Epithelial cell of esophagus (primary cell): ENCODE data around the gene SYNE1.

ENCODE experiments used
- DNase-seq: peaks from one replicate; pipeline ENCODE4 v3.0.0; 2010; ENCODE audit warnings: low read depth
- H3K4me3 ChIP-seq: 2 replicates; pipeline ENCODE4 v1.5.1; 2011; ENCODE audit warnings: mild to moderate bottlenecking, low read length, control low read depth
- CTCF ChIP-seq: IDR thresholded peaks from 2 replicates; pipeline ENCODE4 v1.5.1; 2011; ENCODE audit warnings: low read depth, mild to moderate bottlenecking, low read length, control low read depth, inconsistent platforms; ENCODE audit not compliant: insufficient read depth; ENCODE audit errors: missing control alignments

SYNE1 gene

DNA sequence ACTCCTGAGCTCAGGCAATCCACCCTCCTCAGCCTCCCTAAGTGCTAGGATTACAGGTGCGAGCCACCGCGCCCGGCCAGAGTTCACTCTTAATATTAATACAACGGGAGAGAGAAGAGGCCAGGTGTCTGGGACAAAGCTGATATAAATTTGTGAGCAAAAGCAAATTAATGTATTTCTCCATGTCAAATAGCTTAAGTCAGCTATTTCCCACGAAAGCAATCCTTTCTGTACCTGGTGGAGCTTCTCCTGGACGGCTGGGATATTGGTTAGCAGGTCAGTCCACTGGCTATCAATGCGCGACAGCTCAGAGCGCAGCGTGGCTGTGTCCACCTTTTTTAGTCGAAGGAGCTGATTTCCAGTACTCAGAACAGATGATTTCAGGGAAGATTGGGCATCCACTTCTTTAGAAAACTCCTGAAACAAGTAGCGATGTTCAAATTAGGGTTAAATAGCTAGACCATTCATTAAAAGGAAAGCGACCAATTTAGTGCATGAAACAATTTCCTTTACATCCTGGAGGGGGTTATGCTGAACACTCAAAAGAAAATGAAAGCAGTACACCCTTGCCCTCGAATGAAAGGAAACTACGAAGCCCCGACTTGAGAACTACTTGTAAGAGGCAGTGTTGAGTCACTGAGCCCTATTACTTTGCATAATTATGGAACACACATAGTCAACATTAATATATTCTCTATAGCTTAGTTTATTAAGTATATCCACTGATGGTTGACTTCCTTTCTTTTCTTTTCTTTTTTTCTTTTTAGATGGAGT, 403.4 kb downstream of the SYNE1 start:
- no peak overlapping the region for H3K4me3 ChIP-seq
- no peak for TF ChIP-seq CTCF
- DNase-seq, result no peak

- no peak for TF ChIP-seq CTCF
- no peak for DNase-seq
- H3K4me3 ChIP-seq, result no peak overlapping the region
Observed at GRCh38 chr6:152232501-152233151, 404.5 kb downstream of the SYNE1 start.

GRCh38 chr6:152229330-152229729, 407.8 kb downstream of the SYNE1 start:
- no peak for DNase-seq
- H3K4me3 ChIP-seq, result no peak overlapping the region
- TF ChIP-seq CTCF, result no peak

DNA sequence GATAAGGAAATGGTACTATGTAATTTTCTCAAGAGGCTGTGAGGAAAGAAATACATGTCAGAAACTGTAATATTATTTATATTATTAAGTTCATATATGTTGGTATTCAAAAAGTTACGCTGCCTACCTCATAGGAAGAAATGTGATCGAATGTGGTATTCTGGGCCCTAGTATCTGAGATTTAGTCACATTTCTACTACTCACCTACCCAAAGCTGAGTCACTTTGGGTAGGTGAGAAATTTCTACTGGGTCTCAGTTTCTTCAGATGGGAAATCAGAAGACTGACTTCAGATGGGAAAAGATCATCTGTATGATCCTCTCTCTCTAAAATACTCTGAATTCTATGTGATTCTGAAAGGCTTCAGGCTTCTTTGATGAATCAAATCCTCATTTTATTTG, 411.0 kb downstream of the SYNE1 start:
- no peak for TF ChIP-seq CTCF
- no peak for DNase-seq
- H3K4me3 ChIP-seq, result no peak overlapping the region

DNA sequence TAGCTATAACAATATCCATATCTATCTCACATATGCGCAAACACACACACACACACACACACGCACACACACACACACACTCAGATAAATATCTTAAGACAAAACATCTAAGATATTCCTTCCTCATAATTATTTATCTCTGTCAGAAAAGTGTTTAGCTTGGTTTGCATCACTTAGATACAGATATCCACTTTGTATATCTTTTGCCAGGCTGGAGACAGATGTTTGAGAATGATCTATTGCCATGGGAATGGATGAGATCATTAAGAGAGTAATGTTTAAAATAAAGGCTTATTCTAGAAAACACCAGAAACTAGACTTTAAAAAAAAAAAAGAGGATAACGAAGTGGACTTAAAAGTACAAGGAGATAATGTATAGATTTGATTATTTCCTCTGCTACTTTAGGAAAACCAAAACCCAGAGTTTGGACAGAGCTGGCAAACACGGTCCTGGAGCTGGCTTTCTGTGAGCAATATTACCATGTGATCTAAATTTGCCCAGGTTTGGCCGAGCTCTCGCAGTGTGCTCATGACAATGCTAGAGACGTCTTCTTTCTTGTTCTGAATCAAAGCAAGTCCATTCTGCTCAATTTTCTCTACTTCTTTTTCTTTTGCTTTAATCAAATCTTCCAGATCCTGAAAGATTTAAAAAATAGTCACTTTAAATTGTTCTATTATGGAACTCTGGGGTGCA, 411.8 kb downstream of the SYNE1 start:
- H3K4me3 ChIP-seq, result no peak overlapping the region
- TF ChIP-seq CTCF, result no peak
- no peak for DNase-seq

DNA sequence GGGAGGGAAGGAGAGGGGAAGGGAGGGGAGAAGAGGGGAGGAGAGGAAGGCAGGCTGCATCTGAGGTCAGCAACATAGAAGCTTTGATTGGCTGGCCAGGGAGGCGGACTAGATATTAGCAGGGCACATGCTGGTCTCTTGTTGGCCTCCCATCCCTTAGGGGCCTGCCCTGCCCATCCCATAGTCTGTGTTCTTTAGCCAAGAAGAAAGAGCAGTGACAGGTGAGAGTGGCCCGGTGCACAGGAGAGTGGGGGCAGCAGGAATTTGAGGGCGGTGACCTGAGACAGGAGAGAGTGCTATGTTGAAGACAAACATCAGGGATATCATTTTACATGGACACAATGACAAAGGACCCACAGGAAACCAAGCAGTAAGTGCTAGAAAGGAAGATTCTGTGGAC, 413.5 kb downstream of the SYNE1 start:
- no peak overlapping the region for H3K4me3 ChIP-seq
- no peak for DNase-seq
- no peak for TF ChIP-seq CTCF
